Left ventricle myocardium inferior (tissue), 1 donor: ENCODE results near the gene BTN3A1. TPM values are rescaled to one million over a fixed set of nuclear protein-coding genes. Genes with fewer than 3 reads are reported as not detected.
"Not testable (repeated sequence)": the region's sequence is repeated elsewhere in the genome, so short reads cannot be mapped to it uniquely, and the experiment has no call there.

Experiments
- DNase-seq: peaks from one replicate; pipeline ENCODE4 v3.0.0-alpha.2; 2020
- H3K27ac ChIP-seq: fragments of 200-600 bp; replicated peaks from 2 replicates; pipeline ENCODE4 v1.8.0; 2021
- H3K27me3 ChIP-seq: fragments of 200-600 bp; 2 replicates; pipeline ENCODE4 v1.8.0; 2021; ENCODE audit warnings: low read depth
- H3K36me3 ChIP-seq: fragments of 200-600 bp; 2 replicates; pipeline ENCODE4 v1.8.0; 2021
- H3K4me1 ChIP-seq: fragments of 200-600 bp; 2 replicates; pipeline ENCODE4 v1.8.0; 2021
- H3K4me3 ChIP-seq: fragments of 200-600 bp; 2 replicates; pipeline ENCODE4 v1.8.0; 2021; ENCODE audit warnings: mild to moderate bottlenecking, moderate library complexity
- H3K9me3 ChIP-seq: fragments of 200-600 bp; replicated peaks from 2 replicates; pipeline ENCODE4 v1.8.0; 2021
- intact Hi-C: fragments of 100-400 bp; cut with micrococcal nuclease; formaldehyde crosslinking; loops from one replicate; pipeline ENCODE4 v1.11.0; 2022
- total RNA-seq: library from RNA; stranded (reverse); fragmentation: NEBNext Ultra II Directional; extraction: Animal tissue kit (Norgen Biotek cat#: 25700); gene quantifications from one replicate; pipeline ENCODE4 v1.2.1, GENCODE V29; 2021
- TF ChIP-seq, protein P1 (sequence below): fragments of 200-600 bp; IDR thresholded peaks from 2 replicates; pipeline ENCODE4 v1.8.0; 2021; ENCODE audit warnings: antibody characterized with exemption, mild to moderate bottlenecking, borderline replicate concordance
- donor health status: DM: no; HTN: yes; CAD: no; lungs with severe emphysema.

Gene BTN3A1
- total RNA-seq, 1 donor from 2014 or later, result 9.7 TPM

DNA sequence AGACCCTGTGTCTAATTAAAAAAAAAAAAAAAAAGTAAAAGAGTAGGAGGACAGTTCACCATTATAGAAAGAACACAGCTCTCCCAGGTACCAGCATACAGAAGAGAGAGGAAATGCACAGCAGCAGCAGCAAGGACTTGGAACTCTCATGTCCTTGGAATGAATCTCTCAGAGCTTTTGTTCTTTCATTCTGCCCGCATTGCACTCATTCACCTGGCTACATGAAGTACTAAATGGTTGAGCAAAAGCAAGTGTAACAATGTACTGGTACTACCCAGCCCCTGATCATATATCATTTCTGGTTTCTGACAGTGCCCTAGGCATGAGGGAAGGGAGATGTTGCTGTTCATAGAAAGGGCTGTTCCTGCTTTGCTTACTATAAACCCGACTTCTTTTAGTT lies 26.1 kb downstream of the BTN3A1 start:
- no peaks in the 10 kb centered on the region for H3K27me3 ChIP-seq
- peaks cover 34% of the 10 kb centered on the region for H3K4me1 ChIP-seq
- peaks cover 47% of the 10 kb centered on the region for H3K36me3 ChIP-seq
- H3K9me3 ChIP-seq, result no peaks in the 10 kb centered on the region
- H3K27ac ChIP-seq, result no peak overlapping the region
- no peak overlapping the region for H3K4me3 ChIP-seq
- TF ChIP-seq, protein P1, sequence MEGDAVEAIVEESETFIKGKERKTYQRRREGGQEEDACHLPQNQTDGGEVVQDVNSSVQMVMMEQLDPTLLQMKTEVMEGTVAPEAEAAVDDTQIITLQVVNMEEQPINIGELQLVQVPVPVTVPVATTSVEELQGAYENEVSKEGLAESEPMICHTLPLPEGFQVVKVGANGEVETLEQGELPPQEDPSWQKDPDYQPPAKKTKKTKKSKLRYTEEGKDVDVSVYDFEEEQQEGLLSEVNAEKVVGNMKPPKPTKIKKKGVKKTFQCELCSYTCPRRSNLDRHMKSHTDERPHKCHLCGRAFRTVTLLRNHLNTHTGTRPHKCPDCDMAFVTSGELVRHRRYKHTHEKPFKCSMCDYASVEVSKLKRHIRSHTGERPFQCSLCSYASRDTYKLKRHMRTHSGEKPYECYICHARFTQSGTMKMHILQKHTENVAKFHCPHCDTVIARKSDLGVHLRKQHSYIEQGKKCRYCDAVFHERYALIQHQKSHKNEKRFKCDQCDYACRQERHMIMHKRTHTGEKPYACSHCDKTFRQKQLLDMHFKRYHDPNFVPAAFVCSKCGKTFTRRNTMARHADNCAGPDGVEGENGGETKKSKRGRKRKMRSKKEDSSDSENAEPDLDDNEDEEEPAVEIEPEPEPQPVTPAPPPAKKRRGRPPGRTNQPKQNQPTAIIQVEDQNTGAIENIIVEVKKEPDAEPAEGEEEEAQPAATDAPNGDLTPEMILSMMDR, result no peak
- no peak for DNase-seq
- intact Hi-C loops, result no loop called here

DNA sequence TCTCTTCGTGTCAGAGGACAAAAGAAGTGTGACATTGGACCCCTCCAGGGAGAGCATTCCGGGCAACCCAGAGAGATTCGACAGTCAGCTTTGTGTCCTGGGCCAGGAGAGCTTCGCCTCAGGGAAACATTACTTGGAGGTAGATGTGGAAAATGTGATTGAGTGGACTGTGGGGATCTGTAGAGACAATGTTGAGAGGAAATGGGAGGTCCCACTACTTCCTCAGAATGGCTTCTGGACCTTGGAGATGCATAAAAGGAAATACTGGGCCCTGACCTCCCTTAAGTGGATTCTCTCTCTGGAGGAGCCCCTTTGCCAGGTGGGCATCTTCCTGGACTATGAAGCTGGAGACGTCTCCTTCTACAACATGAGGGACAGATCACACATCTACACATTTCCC lies 28.7 kb downstream of the BTN3A1 start:
- no peak for DNase-seq
- TF ChIP-seq, protein P1, result no peak
- H3K4me3 ChIP-seq, result no peak overlapping the region
- peak overlapping the region; percentile 54 for H3K27ac ChIP-seq
- H3K27me3 ChIP-seq, result no peaks in the 10 kb centered on the region
- H3K36me3 ChIP-seq, result peaks cover 41% of the 10 kb centered on the region
- H3K4me1 ChIP-seq, result peaks cover 17% of the 10 kb centered on the region
- peaks cover 13% of the 10 kb centered on the region for H3K9me3 ChIP-seq
- intact Hi-C loops, result no loop called here

DNA sequence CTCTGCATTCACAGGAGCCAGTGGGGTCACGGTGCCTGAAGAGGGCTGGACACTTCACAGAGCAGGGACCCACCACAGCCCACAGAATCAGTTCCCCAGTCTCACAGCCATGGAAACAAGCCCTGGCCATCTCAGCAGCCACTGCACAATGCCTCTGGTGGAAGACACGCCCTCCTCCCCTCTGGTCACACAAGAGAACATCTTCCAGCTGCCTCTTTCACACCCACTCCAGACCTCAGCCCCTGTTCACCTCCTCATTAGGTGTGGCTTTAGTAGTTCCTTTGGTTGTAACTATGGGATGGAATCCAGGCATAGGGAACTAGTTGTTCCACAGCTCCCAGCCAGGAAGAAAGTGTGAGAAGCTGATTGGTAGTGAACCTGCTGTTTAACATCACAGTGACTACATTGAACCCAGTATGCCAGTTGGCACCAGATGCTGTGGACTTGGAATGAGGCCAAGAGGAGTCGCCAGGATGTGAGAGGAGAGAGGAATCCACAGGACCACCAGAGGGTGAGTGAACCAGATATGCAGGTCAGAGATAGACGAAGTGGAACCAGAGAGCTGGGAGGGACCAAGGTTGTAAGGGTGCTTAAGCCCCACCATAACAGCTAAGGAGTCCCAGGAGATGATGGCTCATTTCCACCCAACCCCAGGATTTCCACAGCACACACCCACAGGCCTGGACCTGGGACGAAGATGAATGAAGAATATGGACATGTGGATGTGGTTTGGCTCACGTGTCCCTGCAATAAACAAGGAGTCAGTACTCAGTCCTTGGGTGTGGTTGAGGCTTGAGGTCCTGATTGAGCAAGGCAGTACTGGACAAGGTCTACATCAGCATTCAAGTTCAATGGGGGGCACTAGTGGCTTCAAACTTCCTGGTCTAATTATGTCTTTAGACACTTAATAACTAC lies 29.4 kb downstream of the BTN3A1 start:
- no peak for DNase-seq
- Histone ChIP-seq H3K27ac (peak overlapping the region; percentile 54), H3K36me3 (peaks cover 33% of the 10 kb centered on the region), H3K27me3 (no peaks in the 10 kb centered on the region), H3K9me3 (peaks cover 13% of the 10 kb centered on the region), H3K4me1 (peaks cover 17% of the 10 kb centered on the region), H3K4me3 (no peak overlapping the region)
- TF ChIP-seq, protein P1, result no peak
- intact Hi-C loops, result no loop called here

DNA sequence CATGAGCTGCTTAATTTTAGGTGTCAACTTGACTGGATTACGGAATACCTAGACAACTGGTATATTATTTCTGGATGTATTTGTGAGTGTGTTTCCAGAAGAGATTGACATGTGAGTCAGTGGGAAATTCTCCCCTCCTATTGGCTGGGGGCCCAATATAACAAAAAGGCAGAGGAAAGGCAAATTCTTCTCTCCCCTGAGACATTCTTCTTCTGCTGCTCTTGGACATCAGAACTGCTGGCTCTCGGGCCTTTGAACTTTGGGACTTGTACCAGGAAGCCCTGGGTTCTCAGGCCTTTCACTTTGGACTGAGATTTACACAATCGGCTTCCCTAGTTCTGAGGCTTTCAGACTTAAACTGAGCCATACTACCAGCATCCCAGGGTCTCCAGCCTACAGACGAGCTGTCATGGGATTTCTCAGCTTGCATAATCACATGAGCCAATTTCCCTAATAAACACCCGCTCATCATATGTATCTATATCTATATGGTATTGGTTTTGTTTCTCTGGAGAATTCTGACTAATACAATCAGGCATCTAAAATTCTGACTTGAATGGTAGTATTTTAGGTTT lies 30.6 kb downstream of the BTN3A1 start:
- peaks cover 21% of the 10 kb centered on the region for H3K36me3 ChIP-seq
- no peaks in the 10 kb centered on the region for H3K27me3 ChIP-seq
- intact Hi-C loops, result no loop called here
- TF ChIP-seq, protein P1, result no peak
- peaks cover 17% of the 10 kb centered on the region for H3K4me1 ChIP-seq
- H3K9me3 ChIP-seq, result peaks cover 13% of the 10 kb centered on the region
- H3K4me3 ChIP-seq, result no peak overlapping the region
- H3K27ac ChIP-seq, result peak overlapping the region; percentile 41
- no peak for DNase-seq

DNA sequence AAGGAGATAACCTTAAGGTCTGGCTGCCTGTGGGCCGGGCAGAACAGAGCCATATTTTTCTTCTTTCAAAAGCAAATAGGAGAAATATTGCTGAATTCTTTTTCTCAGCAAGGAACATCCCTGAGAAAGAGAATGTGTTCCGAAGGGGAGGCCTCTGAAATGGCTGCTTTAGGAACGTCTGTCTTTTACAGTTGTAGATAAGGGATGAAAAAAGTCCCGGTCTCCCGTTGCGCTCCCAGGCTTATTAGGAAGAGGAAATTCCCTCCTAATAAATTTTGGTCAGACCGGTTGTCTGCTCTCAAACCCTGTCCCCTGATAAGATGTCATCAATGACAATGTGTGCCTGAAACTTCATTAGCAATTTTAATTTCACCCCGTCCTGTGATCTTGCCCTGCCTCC lies 31.6 kb downstream of the BTN3A1 start:
- H3K27me3 ChIP-seq, DNase-seq, intact Hi-C loops, H3K27ac ChIP-seq, H3K4me3 ChIP-seq: not testable (repeated sequence)
- Histone ChIP-seq H3K9me3 (peaks cover 13% of the 10 kb centered on the region), H3K4me1 (peaks cover 17% of the 10 kb centered on the region), H3K36me3 (peaks cover 13% of the 10 kb centered on the region)

DNA sequence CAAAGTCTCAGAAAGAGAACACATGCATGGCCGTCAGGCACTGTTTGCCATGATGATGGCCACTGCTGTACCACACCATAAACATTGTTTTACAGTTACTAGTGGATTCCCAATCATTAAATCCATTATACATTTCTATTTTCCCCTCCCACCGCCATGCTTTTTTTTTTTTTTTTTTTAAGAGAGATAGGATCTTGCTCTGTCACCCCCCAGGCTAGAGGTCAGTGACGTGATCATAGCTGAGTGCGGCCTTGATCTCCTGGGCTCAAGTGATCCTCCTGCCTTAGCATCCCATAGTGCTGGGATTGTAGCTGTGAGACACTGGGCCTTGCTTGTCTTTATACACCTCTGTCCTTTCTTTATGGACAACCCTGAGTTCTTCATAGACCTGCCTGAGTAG lies 33.9 kb downstream of the BTN3A1 start:
- Histone ChIP-seq H3K27ac (no peak overlapping the region), H3K9me3 (peaks cover 13% of the 10 kb centered on the region), H3K4me3 (no peak overlapping the region), H3K4me1 (peaks cover 23% of the 10 kb centered on the region), H3K27me3 (no peaks in the 10 kb centered on the region), H3K36me3 (no peaks in the 10 kb centered on the region)
- intact Hi-C loops, result no loop called here
- no peak for DNase-seq
- TF ChIP-seq, protein P1, result no peak
